NK-92 treated with Interleukin-12 subunit alpha and Interleukin-12 subunit beta, amount 100 ng/mL, for 24 hours (cell line): ENCODE measurements around the gene RASL12.
"Not testable (repeated sequence)": the region's sequence is repeated elsewhere in the genome, so short reads cannot be mapped to it uniquely, and the experiment has no call there.

Source experiments
- DNase-seq: peaks from one replicate; lab custom pipeline; 2025; lab: John Stamatoyannopoulos, UW

The RASL12 gene

DNA sequence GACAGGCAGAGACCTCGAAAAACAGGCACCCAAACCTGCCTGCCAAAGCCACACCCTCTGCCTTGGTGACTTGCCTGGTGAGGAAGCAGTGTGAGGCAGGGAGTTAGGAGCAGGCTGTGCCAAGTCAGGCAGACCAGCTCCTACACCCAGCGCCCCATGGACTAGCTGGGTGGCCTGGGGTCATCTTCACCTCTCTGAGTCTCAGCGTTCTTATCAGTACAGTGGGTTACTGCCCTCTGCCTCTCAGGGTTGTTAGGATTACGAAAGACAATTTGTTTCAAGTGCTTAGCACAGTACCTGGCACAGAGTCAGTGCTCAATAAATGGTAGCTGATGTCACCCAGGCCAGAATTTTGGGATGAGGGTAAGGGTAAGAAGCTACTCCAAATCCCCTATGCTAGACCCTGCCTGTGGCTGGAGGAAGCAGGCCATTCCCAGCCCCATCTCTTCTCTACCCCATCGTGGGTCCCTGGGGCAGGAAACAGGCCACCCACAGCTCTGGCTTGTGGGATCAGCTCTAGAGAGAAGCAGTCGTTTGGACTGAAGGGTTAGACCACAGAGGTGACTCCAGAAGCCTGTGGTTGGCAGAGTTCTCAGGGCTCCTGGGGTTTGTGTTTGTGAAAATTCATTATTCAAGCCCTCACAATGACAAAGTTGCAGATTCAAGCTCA lies 12.5 kb downstream of the RASL12 start:
- DNase-seq, result no peak

DNA sequence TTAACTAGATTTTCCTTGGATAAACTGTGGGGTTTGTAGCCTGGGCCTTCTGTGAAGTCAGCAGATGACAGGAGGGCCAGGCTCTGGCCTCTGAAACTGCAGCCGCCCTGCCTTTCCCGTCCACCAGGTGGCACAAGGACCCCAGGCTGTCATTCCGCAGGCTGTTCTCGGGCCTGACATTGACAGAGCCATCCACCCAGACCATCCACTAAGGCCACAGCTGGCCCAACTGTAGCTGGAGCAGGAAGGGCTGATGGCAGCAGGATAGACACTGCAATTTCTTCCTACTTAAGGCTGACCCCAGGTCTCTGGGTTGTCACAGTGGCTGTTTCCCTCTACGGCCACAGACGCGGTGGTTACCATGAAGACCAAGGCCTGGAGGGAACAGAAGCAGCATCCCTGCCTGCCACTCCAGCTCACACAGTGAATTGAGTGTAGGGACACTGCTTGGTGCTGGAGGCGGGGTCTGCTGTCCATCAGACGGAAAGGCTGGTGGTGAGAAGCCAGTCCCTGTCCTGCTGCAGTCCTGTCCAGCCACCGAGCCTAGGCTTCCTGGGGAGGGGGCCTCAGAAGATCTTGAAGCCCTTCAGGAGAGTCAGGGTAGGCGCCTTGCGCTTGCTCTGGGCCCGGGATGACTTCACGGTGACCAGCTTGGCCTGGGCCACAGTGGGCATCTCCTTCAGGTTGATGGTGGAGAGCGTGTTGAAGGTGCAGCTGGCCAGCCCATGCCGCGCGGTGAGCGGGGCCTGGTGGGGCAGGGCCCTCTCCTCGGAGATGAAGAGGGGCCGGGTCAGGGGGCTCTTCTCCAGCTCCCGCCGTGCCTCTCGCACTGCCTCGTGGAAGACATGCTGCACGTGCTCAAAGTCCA lies 13.2 kb downstream of the RASL12 start:
- DNase-seq, result peak; percentile 13

DNA sequence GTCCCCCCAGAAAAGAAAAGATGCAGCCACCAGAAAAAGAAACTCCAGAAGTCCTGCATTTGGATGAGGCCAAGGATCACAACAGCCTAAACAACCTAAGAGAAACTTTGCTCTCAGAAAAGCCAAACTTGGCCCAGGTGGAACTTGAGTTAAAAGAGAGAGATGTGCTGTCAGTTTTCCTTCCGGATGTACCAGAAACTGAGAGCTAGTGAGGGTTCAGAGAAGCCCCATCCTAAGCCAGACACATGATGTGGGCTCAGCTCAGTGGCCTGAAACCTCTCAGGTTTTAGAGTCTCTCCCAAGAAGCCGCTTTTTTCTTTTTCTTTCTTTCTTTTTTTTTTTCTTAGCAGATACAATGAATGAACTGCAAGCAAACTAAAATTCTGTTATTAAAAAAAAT lies 14.8 kb downstream of the RASL12 start:
- DNase-seq, result no peak

DNA sequence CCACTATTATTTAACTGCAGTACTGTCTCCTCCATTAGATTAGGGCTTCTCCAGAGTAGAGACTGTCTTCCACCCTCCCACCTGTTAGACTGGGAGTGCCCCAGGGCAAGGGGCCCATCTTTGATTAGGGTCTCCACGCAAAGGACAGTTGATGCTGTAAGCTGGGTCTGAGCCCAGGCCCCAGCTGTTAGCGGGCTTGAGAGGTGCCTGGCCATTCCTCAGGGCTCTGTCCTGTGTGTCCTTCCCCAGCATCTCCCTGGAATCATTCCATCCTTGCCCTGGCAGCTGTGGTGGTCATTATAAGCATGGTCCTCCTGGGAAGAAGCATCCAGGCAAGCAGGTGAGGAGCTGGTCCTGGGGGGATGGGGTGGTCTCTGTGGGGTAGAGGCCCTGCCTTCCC lies 16.5 kb downstream of the RASL12 start:
- DNase-seq, result no peak

DNA sequence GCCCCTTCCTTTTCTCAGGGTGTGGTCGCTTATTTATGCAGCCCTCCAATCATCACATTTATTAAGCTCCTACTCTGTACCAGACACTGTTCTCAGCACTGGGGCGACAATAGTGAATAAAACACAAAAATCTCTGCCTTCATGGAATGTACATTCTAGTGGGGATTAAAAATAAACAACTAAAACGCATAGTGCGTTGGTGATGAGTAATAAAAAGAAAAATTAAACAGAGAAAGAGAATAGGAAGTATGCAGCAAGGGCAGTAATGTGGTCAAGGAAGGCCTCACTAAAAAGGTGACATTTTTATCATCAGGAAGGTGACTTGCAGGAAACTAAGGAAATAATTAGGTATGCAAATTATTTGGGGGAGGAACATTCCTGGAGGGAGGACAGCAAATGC lies 17.5 kb downstream of the RASL12 start:
- no peak for DNase-seq

DNA sequence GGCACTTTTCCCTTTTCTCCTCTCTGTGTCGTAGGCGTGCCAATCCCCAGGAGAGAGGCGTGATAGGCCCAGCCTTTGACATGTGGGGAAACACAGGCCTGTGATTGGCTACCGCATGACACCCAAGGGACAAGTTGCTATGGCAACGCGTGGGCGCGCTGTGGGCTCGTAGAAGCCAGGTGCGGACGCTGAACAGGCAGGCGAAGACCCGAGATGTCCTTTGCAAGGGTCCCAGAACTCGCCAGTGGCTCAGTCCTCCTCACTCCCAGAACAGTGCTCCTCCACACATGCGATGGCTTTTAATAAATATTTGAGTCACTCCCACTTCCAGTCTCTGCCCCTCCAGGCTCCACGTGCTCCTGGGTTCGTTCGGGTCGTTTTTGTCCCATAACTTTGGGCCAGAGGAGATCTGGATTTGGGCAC lies 18.4 kb downstream of the RASL12 start:
- peak; percentile 81 for DNase-seq

DNA sequence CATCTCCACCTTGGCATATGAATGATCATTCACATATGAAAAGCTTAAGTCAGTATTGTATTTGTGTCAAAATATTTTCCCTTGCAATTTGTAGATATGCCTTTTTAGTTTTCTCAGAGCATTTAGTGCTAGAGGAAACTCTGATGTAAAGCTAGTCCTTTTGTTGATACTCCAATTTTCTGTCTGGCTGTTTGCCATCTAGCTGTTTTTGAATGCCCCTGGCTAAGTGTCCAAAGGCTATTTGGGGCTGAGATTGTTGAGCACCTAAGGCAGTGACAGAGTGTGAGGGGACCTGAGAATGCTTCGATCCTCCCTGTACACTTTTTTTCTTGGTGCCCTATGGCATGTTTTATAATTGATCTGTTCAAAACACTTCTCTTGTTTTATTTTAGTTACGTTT lies 19.6 kb downstream of the RASL12 start:
- no peak for DNase-seq

DNA sequence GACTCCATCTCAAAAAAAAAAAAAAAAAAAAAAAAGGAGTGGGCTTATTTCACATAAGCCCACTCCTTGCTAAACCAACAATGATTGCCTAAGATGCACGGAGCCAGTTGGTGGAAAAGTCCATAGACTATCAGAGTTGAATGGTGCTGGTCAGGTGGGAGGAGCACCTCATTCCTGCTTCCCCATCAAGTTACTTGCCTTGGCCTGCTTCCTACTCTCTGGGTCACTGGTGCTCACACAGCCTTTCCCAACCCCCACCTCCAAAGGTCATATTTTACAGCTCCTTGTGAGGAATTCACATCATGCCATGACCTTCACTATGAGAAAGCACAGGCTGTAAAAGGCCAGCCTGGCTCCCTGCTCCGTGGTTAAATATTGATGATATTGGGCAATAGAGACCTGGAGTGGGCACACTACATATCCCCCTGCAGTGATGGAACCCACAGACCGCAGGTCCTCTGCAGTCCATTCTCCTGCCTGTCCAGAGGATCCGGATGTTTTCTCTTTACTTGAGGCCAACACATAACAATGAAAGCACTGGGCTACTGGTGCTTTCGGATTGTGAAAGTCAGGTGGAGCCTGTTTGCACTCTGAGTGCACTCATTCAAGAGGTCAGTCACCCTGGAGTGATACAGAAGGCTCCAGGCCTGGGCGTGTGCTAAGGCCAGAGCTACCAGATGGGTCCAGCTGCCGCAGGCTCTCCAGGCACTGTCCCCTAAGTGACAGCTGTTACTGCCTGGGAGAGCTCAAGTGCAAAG lies 22.9 kb downstream of the RASL12 start, which contains the start of gene SLC51B:
TSS of gene SLC51B (plus strand) at position 664 of the 758 bp plus-strand sequence. CDS start 4,618 bp downstream, outside the sequence.
- DNase-seq, result no peak

DNA sequence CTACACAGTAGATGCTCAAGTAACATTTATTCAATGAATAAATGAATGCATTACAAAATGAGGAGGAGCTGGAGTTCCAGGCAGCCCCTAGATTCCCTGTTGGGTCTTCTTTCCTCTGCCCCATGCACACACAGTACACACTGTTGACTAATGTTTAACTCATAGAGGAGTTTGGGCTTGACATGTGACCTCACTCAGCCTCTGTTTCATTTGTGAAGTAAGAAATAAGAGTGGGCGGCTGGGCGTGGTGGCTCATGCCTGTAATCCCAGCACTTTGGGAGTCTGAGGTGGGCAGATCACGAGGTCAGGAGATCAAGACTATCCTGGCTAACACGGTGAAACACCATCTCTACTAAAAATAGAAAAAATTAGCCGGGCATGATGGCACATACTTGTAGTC lies 23.6 kb downstream of the RASL12 start:
- not testable (repeated sequence) for DNase-seq

DNA sequence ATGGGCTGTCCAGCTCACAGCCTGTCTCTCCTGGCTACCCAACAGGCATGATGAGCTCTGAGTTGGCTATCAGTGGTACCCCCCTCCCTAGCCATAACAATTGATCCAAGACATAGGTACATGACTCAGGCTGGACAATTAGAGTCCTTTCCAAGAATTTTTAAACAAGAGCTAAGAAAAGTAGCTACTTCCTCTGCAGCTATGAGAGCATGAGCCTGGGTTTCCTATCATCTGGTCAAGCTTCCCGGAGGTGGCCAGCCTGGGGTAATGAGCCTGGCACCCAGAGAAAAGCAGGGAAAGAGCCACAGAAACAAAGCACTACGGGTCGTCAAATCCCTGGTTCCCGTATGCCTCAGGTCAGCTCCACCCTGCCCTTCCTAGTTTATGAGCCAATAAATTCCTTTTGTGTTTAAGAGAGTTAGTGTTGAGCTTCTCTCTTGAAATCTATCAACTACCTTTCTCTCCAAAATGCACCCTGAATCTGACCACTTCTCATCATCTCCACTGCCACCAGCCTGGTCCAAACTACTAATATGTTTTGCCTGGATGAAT lies 24.9 kb downstream of the RASL12 start:
- no peak for DNase-seq

DNA sequence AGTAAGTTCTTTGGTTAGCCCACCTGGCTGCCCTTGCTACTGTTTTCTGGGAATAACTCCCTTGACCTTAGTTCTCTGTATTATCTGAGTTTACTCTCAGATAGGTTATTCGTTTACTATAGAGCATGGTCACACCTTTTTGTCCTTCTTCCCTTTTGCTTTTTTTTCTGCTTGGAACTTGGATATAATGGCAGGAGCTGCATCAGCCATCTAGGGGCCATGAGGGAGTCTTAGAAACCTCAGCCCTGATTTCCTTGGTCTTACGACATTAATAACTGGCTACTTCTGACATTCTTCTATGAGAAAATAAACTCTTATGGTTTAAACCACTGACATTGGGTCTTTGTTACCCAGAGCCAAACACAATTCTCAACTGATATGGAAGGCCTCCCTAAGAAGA lies 26.0 kb downstream of the RASL12 start:
- no peak for DNase-seq

DNA sequence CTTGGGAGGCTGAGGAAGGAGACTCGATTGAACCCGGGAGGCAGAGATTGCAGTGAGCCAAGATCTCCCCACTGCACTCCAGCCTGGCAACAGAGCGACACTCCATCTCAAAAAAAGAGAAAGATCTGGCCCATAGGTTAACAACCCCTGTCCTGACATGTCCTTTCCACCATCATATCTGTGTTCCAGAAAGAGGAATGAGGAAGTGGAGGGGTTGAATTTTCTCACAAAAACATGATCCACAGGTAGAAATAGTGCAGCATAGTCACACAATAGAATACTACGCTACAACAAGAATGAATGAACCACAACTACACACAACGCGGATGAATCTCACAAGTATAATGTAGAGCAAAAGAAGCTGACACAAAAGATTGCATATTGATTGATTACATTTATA lies 27.3 kb downstream of the RASL12 start:
- DNase-seq, result no peak

DNA sequence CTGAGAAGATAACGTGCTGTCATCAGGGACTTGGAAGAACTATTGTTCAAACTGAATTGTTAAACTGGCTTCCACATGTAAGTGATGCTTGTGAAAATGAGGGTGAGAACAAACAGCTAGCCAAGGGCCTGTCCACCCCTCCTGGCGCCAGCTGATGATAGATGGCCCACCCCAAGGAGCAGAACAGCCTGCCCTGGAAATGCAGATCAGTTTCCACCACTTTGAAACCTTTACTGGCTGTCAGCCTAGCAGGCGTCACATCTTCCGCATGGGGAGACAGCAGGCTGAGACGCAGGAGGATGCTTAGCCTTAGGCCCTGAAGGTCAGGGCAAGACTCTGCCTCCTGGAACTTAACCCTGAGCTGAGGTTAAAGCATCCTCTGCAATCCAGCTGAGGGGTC lies 29.0 kb downstream of the RASL12 start:
- DNase-seq, result no peak

DNA sequence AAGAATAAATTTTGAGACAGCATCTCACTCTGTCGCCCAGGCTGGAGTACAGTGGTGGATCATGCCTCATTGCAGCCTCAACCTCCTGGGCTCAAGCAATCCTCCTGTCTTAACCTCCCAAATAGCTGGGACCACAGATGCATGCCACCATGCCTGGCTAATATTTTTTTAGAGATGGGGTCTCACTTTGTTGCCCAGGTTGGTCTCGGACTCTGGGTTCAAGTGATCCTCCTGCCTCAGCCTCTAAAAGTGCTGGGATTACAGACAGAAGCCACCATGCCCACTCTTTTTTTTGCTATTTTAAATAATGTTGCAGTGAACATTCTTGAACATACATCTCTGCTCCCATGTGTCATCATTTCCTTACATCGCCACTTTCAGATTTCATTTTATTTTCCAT lies 29.4 kb downstream of the RASL12 start:
- no peak for DNase-seq

DNA sequence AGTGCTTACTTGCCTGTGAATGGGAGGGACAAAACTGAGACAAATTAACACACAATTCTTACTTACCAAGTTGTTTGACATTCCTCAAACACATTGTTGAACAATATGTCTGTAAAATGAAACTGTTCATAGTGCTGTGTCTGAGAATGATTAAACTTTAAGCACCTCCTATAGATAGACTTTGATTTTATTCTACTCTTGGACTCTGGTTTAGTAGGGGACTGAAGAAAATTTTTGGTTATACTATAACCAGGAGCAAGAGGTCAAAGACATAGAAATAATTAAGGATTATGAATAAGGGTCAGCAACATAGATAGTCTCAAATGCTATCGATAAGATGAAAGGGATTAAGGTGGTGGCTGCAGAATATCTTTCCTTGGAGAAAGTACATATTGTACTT lies 30.5 kb downstream of the RASL12 start:
- DNase-seq, result no peak

DNA sequence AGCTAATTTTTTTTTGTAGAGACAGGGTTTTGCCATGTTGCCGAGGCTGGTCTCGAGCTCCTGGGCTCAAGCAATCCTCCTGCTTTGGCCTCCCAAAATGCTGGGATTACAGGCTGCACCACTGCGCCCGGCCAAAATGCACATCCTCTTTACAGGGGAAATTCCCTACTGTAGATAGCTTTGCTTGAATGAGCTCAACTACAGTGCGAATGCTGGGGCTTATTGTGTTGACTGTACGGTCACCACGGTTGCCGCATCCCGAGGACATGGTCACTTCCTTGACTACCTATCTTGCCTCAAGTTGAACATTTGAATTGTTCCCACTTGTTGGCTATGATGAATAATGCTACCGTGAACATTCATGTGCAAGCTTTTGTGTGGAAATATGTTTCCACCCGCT lies 33.1 kb downstream of the RASL12 start:
- no peak for DNase-seq

DNA sequence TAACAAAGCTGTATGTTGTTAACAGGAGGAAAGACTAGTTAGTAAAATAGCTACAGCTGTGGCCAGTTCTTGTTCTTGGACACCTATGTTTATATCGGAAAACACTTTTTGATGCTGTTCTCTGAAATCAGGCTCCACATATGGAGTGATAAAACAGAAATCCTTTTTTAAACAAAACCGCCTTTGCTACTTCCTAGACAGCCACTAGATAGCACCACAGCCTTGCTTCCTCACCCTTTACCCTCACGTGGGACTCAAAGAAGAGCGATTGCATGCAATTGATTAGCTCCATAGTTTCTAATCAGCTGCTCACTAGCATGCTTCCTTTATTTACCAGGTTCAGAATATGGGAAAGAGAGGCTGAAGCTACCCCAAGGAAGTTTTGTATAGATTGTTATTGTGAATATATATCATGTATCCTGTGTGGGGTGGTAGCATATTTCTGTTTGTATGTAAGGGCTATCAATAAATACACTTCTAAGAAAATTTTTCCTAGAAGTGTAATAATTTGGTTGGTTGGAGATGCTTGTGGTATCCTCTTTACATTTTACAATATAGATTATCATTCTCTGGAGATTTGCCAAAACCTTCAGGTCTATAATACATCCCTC lies 34.0 kb downstream of the RASL12 start:
- no peak for DNase-seq

DNA sequence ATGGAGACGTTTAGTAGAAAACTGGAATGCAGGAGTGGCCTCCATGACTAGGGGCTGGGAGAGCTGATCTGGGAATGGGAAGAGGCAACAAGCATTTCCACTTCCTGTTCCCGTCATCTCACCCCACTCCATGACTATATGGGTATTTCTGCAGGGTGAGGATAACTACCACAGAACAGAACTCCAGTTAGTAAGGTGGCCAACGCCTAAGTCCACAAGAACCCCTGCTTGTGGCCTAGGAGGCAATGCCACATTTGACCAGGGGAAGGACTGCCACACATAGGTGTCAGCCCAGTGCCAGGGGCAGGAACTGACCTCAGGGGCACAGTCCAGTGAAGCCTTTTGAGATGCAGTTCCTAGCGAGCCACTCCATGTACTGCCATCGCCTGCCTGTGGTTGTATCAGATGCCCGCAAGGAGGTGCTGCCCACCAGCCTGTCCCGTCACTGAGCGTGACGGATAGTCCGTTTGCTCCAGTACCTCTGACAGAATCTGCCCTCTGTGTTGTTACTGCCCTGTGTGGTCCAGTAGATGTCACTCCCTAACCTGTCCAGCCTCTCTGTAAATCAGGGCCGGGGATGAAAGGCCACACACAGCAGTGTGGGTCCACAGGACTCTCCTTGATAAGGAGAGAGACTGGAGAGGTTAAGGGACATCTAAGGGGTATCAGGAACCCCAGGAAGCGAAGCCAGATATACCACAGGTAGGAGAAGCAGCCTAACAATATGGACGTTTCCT lies 34.8 kb downstream of the RASL12 start:
- DNase-seq, result no peak

DNA sequence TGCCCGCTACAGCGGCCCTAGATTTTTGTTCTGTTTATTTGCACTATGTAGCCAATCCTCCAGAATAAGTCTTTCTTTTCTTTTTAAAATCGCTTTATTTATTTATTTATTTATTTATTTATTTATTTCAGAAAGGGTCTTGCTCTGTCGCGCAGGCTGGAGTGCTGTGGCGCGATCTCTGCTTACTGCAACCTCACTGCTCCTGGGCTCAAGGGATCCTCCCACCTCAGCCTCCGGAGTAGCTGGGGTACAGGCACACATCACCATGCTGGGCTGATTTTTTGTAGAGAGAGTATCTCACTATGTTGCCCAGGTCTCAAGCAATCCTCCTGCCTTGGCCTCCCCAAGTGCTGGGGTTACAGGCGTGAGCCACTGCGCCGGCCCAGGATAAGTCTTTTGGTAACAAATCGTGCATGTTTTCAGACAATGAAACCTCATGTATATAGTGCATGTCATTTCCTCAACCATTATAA lies 38.0 kb downstream of the RASL12 start:
- DNase-seq, result no peak

DNA sequence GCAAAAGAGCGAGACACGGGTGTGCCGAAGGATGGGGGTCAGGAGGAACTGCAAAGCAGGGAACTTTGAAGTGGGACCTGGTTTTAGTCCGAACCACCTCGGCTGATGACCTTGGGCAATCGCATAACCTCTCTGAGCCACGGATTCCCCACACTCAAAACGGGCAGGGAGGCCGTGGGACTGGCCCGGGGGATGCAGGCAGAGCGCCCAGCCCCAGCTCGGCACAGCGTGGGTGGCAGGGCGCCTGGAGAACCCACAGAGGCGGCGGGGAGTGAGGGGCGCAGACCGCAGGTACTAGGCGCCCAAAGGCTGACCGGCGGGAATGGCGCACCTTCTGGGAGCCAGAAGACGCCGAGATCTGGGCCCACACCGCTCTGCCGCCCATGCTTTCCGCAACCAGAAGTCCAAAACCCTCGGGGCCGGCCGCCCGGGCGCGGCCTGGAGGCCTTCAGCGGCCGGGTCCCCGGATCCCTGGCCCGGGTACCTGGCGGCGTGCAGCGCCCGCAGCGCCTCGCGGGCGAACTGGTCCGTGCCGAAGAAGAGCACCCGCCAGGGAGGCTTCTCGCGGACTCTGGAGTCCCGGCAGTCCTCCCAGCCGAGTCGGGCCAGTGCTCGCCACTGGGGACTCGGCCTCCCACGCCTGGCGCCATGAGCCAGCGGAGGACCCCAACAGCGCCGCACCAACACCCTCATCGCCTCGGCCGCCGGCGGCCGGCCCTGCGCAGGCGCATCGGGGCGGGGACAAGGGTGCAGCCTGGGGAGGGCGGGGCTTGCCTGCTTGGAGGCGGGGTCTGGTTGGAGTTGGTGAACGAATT lies 38.7 kb downstream of the RASL12 start, which contains the start of gene MTFMT:
TSS of gene MTFMT (minus strand) at position 719 of the 815 bp plus-strand sequence. CDS start at position 693, 26 bp downstream.
- DNase-seq, result peak; percentile 90
